ENCODE results near the gene FAAP20. TPM values are rescaled to one million over a fixed set of nuclear protein-coding genes. Genes with fewer than 3 reads are reported as not detected.

Gene FAAP20
- total and polyA plus RNA-seq, 8 donors: 17.2 to 75.6 (median 24.1) TPM

DNA sequence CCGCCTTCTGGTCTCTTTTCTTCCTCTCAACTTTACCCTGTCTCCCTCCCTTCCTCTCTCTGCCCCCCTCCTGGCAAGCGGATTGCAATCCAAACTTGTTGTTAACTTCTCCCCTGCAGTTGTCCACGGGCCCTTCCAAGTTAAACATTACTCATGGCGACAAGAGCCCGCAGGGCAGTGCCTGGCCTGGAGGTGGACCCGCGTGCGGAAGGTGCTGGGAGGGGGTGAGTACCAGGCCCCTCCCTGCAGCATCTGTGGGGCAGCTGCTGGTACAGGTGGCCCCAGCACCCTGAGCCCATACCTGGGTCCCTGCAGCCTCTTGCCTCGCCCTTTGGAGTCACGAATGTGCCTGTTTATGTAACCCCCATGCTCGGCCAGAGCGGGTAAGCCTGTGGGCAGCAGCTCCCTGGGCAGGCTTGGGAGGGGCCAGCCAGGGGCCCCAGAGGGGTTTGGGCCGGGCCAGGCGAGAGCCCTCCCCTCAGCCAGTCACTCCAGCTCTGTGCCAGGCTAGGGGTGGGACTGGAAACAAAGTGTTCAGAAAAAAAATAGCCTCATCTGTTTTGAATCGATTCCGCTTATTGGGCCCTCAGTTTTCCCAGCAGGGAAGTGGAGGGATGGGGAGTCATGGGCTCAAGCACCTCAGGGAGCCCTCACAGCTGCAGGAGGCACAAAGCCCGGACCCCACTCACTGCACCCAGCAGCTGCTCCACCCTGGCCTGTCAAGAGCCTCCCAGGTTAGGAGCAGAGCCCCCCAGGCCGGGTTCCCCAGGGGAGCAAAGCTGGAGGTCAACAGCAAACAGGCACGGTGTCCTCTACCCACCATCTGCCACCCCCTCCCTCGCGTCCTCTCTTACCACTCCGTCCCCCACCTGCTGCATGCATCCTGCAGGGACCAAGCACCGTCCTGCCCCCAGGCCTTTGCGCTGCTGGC, 14.0 kb upstream of the FAAP20 start:
- Histone ChIP-seq H3K9me3 (no peaks in the 10 kb centered on the region), H3K36me3 (no peaks in the 10 kb centered on the region), H3K27ac (peak overlapping the region; percentile 56 to 86 (median 80)), H3K27me3 (no peaks in the 10 kb centered on the region), H3K4me3 (no peak overlapping the region), H3K4me1 (peaks cover 23 to 40% (median 33%) of the 10 kb centered on the region in 3 donors)
- intact Hi-C loops (cut with DNase I): no loop called here
- no peak for FAIRE-seq
- peak; percentile 31 to 61 (median 51) for ATAC-seq
- 37 to 52% methylated on average over 24 of the region's 24 CpGs for WGBS, 2 donors
- TF ChIP-seq, protein P1, sequence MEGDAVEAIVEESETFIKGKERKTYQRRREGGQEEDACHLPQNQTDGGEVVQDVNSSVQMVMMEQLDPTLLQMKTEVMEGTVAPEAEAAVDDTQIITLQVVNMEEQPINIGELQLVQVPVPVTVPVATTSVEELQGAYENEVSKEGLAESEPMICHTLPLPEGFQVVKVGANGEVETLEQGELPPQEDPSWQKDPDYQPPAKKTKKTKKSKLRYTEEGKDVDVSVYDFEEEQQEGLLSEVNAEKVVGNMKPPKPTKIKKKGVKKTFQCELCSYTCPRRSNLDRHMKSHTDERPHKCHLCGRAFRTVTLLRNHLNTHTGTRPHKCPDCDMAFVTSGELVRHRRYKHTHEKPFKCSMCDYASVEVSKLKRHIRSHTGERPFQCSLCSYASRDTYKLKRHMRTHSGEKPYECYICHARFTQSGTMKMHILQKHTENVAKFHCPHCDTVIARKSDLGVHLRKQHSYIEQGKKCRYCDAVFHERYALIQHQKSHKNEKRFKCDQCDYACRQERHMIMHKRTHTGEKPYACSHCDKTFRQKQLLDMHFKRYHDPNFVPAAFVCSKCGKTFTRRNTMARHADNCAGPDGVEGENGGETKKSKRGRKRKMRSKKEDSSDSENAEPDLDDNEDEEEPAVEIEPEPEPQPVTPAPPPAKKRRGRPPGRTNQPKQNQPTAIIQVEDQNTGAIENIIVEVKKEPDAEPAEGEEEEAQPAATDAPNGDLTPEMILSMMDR (IDR thresholded peaks at IDR 0.05): no peak
- peak; percentile 79 to 92 (median 84) for DNase-seq

DNA sequence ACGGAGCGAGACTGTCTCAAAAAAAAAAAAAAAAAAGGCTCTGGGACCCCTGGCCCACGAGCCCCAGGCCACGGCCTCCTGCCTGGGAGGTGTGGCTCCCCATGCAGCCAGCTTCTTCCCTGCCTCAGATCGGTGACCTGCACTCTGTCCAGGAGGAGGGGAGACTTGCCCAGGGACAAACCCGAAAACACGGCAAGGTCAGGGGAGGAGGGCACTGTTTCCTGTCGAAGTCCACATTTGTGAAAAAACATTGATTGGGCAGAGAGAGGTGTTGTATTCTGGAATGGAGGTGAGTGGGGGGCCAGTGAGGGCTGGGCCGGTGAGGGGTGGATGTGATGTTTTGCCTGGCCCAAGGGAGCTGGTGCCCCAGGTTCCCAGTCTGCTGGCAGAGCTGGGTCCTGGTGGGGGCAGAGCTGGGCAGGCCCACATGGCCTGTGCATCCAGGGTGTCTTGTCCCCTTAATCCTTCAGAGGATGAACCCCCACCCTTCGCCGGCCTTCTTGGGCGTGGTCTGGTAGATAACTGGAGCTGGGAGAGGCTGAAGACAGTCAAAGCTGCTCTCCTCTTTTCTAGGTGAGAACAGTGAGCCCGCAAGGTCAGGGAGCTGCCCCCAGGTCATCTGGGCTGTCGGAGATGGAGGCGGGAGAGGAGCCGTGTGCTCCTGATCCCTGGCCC, 12.4 kb upstream of the FAAP20 start:
- peak overlapping the region; percentile 6 to 86 (median 74) for H3K27ac ChIP-seq
- intact Hi-C loops (cut with DNase I): no loop called here
- no peak for ATAC-seq
- H3K4me3 ChIP-seq: no peak overlapping the region
- no peaks in the 10 kb centered on the region for H3K27me3 ChIP-seq
- DNase-seq: peak in 4 of 6 donors; percentile 32 to 59 (median 42)
- peaks cover 15 to 24% (median 19%) of the 10 kb centered on the region in 3 donors for H3K4me1 ChIP-seq
- FAIRE-seq: no peak
- TF ChIP-seq, protein P1 (IDR thresholded peaks at IDR 0.05): no peak
- H3K36me3 ChIP-seq: no peaks in the 10 kb centered on the region
- no peaks in the 10 kb centered on the region for H3K9me3 ChIP-seq
- WGBS, 2 donors: 83 to 84% methylated on average over 16 of the region's 16 CpGs

DNA sequence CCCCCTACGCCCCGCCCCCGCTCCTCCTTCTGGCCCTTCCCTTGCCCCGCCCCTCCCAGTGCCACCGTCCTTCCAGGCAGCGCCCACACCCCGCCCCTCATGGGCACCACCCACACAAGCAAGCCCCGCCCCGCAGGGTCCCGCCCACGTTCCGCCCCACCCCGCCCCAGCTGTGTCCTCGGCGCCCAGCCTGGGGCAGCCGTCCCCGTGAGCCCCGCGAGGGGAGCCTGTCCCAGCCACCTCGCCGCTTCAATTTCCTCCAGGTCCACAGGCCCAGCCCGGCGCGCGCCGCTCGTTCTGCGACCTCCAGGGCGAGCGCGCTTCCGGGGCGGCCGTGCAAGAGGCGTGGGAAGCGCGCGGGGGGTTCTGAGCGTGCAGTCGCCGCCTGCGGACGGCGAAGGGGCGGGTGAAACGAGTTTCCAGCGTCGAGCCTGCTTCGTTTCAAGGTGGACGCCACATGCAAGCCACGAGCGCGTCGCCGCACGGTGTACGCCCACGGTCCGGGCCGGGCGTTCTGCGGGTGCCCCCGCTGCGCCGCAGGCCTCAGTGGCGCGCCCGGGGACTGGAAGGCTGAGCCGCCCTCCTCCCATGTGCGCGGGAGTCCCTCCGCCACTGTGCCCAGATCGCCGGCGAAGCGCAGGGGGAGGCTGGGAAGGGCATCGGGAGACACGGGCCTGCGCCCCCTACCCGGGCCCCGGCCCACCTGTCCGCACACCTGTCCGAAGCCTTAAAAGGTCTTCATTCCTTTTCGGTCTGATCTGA, 10.8 kb upstream of the FAAP20 start:
- Histone ChIP-seq H3K4me1 (peaks cover 15 to 24% (median 19%) of the 10 kb centered on the region in 3 donors), H3K27ac (peak overlapping the region; percentile 55 to 76 (median 72)), H3K27me3 (no peaks in the 10 kb centered on the region), H3K9me3 (no peaks in the 10 kb centered on the region), H3K36me3 (no peaks in the 10 kb centered on the region), H3K4me3 (peak overlapping the region in 3 of 4 donors; percentile 14 to 53 (median 44))
- TF ChIP-seq, protein P1 (IDR thresholded peaks at IDR 0.05): no peak
- DNase-seq (peak; percentile 94 to 99 (median 98)), ATAC-seq (peak; percentile 80 to 88 (median 86)), FAIRE-seq (no peak)
- intact Hi-C loops (cut with DNase I): no loop called here
- WGBS, 2 donors: 19 to 25% methylated on average over 68 to 81 of the region's 84 CpGs

DNA sequence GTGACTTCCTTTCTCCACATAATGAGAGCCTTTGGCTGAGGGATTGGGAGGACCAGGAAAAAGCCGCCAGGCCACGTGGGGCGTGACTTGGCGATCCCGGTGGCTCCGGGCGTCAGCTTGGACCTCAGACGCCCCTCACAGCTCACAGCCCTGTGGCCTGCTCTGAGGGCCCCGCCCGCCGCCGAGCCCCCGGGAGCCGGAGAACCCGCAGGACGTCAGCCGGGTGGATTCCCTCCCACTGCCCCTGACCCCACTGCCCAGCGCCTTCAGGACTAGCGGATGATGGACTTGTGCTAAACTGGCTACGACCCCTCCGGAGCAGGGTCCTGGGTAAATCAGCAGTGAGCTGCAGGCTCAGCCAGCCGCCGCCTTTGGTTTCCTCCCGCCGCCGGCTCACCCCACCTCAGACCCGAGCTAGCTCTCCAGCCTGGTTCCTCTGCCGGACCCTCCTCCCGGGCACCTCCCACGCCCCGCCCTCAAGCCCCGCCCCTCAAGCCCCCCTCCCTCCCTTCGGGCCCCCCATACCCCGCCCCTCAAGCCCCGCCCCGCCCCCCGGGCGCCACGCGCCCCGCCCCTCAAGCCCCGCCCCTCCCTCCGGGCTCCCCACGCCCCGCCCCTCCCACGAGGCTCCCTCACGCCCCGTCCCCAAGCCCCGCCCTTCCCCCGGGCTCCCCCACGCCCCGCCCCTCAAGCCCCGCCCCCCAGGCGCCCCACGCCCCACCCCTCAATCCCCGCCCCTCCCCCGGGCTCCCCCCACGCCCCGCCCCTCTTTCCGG, 10.0 kb upstream of the FAAP20 start:
- H3K27me3 ChIP-seq: no peaks in the 10 kb centered on the region
- H3K4me3 ChIP-seq: peak overlapping the region; percentile 13 to 50 (median 28)
- TF ChIP-seq, protein P1 (IDR thresholded peaks at IDR 0.05): no peak
- no peaks in the 10 kb centered on the region for H3K36me3 ChIP-seq
- intact Hi-C loops (cut with DNase I): no loop called here
- DNase-seq (peak; percentile 76 to 94 (median 90)), FAIRE-seq (no peak), ATAC-seq (peak; percentile 46 to 70 (median 62))
- H3K4me1 ChIP-seq: peaks cover 18 to 27% (median 19%) of the 10 kb centered on the region in 3 donors
- no peaks in the 10 kb centered on the region for H3K9me3 ChIP-seq
- peak overlapping the region in 3 of 4 donors; percentile 46 to 70 (median 46) for H3K27ac ChIP-seq
- 2 to 4% methylated on average over 28 to 40 of the region's 60 CpGs for WGBS, 2 donors

All from pancreas (tissue), 10 donors.